PFSK-1 (cell line): ENCODE measurements around the gene FKBP1A.

ENCODE experiments used
- FOXP2 ChIP-seq: optimal IDR thresholded peaks from 2 replicates; pipeline ENCODE3; 2011; ENCODE audit warnings: borderline replicate concordance, control low read depth, inconsistent platforms; ENCODE audit not compliant: insufficient read depth; ENCODE audit errors: extremely low read length, extremely low read depth
- POLR2AphosphoS5 ChIP-seq: IDR thresholded peaks from 2 replicates; pipeline ENCODE4 v1.6.1; 2012; ENCODE audit warnings: low read depth, mild to moderate bottlenecking, control low read depth, low read length, moderate library complexity
- SIN3A ChIP-seq: IDR thresholded peaks from 2 replicates; pipeline ENCODE4 v1.6.1; 2012; ENCODE audit warnings: mild to moderate bottlenecking, low read length, moderate library complexity, borderline replicate concordance; ENCODE audit not compliant: insufficient read depth
- TAF1 ChIP-seq: IDR thresholded peaks from 2 replicates; pipeline ENCODE4 v1.6.1; 2012; ENCODE audit warnings: low read length, control low read depth, borderline replicate concordance; ENCODE audit not compliant: insufficient read depth
- TF ChIP-seq, protein P1 (sequence below), 2 experiments: IDR thresholded peaks; 2 replicates each; pipeline versions ENCODE4 v1.6.1 to v1.8.0; 2011 to 2012; ENCODE audit warnings: low read depth in 2 of 2, low read length in 2 of 2, control low read depth in 1 of 2, inconsistent platforms in 1 of 2, mild to moderate bottlenecking in 1 of 2, moderate library complexity in 1 of 2; ENCODE audit not compliant: insufficient read depth in 1 of 2

Gene FKBP1A

DNA sequence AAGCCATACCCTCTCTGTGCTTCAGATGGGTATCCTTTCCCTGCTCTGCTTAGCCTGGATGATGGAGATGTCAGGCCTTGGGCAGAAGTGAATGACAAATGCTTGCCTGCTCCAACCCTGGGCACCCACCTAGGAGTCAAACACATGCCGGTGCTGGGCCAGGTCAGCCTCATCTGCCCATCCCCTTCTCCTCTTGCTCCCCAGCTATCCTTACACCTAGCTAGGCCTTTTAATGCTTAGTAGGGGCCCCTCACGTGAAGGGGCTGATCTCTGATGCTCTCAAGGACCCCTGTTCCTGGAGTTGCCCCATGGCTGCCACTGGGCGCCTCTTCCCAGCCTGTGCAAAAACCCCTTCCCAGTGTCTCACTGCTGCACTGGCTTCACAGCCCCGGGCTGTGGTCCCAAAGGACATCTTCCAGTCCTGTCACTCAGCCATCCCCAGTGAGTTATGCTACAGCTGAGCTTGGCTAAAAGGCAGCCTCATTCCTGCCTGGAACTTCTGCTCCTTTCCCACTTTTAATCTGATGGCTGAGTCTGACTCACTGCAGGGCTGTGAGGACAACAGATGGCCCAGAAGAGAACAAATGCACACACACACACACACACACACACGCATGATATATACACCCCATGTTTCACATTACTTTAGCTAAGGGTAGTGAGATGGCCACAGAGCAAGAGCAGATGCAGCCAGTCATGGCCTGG is 51.1 kb downstream of the FKBP1A start:
- TF ChIP-seq SIN3A: no peak
- TF ChIP-seq TAF1: no peak
- TF ChIP-seq FOXP2: no peak
- TF ChIP-seq, protein P1, sequence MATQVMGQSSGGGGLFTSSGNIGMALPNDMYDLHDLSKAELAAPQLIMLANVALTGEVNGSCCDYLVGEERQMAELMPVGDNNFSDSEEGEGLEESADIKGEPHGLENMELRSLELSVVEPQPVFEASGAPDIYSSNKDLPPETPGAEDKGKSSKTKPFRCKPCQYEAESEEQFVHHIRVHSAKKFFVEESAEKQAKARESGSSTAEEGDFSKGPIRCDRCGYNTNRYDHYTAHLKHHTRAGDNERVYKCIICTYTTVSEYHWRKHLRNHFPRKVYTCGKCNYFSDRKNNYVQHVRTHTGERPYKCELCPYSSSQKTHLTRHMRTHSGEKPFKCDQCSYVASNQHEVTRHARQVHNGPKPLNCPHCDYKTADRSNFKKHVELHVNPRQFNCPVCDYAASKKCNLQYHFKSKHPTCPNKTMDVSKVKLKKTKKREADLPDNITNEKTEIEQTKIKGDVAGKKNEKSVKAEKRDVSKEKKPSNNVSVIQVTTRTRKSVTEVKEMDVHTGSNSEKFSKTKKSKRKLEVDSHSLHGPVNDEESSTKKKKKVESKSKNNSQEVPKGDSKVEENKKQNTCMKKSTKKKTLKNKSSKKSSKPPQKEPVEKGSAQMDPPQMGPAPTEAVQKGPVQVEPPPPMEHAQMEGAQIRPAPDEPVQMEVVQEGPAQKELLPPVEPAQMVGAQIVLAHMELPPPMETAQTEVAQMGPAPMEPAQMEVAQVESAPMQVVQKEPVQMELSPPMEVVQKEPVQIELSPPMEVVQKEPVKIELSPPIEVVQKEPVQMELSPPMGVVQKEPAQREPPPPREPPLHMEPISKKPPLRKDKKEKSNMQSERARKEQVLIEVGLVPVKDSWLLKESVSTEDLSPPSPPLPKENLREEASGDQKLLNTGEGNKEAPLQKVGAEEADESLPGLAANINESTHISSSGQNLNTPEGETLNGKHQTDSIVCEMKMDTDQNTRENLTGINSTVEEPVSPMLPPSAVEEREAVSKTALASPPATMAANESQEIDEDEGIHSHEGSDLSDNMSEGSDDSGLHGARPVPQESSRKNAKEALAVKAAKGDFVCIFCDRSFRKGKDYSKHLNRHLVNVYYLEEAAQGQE (IDR thresholded peaks at IDR 0.05; ENCODE audit: insufficient read depth in 1 of 2, low read depth in 2 of 2, low read length in 2 of 2): no peak
- no peak for TF ChIP-seq POLR2AphosphoS5

DNA sequence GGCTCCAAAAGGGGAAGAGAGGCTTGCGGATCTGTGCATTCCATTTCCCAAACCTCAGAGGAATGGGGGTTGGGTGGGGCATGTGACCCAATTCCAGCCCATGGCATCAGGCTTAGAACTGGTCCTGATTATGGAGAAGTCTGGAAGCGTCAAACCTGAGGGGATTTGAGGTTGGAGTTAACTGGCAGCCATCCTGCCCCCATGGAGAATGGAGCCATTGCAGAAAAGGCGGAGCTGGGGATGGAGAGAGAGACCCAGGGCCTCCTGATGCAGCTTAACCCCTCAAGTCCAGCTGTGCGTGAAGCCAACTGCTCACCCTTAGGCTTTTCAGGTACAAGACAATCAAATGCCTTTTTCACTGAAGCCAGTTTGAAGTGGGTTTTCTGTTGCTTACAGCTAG is 54.1 kb downstream of the FKBP1A start:
- TF ChIP-seq FOXP2: no peak
- no peak for TF ChIP-seq SIN3A
- TF ChIP-seq, protein P1 (IDR thresholded peaks at IDR 0.05; ENCODE audit: insufficient read depth in 1 of 2, low read depth in 2 of 2, low read length in 2 of 2): no peak
- no peak for TF ChIP-seq POLR2AphosphoS5
- no peak for TF ChIP-seq TAF1

DNA sequence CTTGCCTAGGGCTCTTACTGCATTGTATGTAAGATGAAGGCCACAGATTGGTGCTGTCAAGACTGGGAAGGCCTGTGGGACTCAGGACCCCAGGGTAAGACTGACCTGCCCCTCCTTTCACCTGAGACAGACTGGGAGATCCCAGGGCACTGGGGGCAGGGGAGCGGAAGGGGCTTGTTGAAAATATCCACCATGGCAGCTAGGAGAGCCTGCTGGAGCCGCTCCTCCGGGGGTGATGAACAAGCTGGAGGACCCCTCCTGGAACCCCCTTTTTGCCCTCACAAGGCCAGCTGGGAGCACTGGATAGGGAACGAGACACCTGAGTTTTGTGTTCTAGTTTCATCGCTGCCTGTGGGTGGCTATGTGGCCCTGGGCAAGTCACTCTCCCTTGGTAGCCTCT is 54.8 kb downstream of the FKBP1A start:
- TF ChIP-seq SIN3A (no peak), FOXP2 (no peak), TAF1 (no peak), POLR2AphosphoS5 (no peak)
- TF ChIP-seq, protein P1 (IDR thresholded peaks at IDR 0.05; ENCODE audit: insufficient read depth in 1 of 2, low read depth in 2 of 2, low read length in 2 of 2): no peak

DNA sequence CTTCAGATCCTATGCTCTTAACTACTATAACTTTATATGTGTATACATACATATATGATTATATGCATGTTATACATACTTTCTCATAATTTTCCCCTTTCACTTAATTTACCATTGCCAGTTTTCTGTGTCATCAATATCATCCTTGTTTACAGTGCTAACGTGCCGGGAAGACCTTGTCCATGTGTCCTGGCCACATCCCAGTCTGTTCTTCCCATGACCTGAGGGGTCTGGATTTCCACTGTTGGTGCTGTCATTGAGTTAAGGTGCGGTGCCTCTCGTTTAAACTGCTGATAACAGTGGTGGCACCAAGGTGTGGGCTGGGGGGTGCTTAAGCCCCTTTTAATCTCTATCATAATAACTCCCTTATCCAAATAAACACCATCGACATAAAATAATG is 55.4 kb downstream of the FKBP1A start:
- TF ChIP-seq TAF1 (no peak), POLR2AphosphoS5 (no peak), SIN3A (no peak), FOXP2 (no peak)
- TF ChIP-seq, protein P1 (IDR thresholded peaks at IDR 0.05; ENCODE audit: insufficient read depth in 1 of 2, low read depth in 2 of 2, low read length in 2 of 2): no peak
